Neural cell (in vitro differentiated cells): ENCODE results near the gene ZNF177. TPM values are rescaled to one million over a fixed set of nuclear protein-coding genes. Genes with fewer than 3 reads are reported as not detected.
"Not testable (repeated sequence)": the region's sequence is repeated elsewhere in the genome, so short reads cannot be mapped to it uniquely, and the experiment has no call there.

Experiments used
- H2AFZ ChIP-seq: fragments of 200-600, 300-800 bp; sonication (generic), shearing (Covaris generic); 2 replicates; pipeline ENCODE4 v1.6.0; 2014; ENCODE audit warnings: low read depth, mild to moderate bottlenecking, antibody characterized with exemption, low read length, moderate library complexity
- H3F3A ChIP-seq: fragments of 200-600 bp; shearing (Covaris generic); 2 replicates; pipeline ENCODE4 v1.6.1; 2016; ENCODE audit warnings: mild to moderate bottlenecking, moderate library complexity, mixed read lengths, antibody characterized with exemption, low read length; ENCODE audit not compliant: insufficient read depth, poor library complexity, severe bottlenecking
- H3K27ac ChIP-seq: fragments of 200-600, 300-800 bp; sonication (generic), shearing (Covaris generic); 2 replicates; pipeline ENCODE4 v1.5.1; 2014; ENCODE audit warnings: mild to moderate bottlenecking, low read length, moderate library complexity
- H3K27me3 ChIP-seq: fragments of 300-800, 200-600 bp; sonication (generic), shearing (Covaris generic); 2 replicates; pipeline ENCODE4 v1.6.0; 2014; ENCODE audit warnings: mild to moderate bottlenecking, low read depth, low read length, moderate library complexity; ENCODE audit not compliant: insufficient read depth
- H3K36me3 ChIP-seq: fragments of 300-800, 200-600 bp; sonication (generic), shearing (Covaris generic); 2 replicates; pipeline ENCODE4 v1.5.1; 2014; ENCODE audit warnings: mild to moderate bottlenecking, antibody characterized with exemption, low read length, moderate library complexity; ENCODE audit not compliant: insufficient read depth
- H3K4me2 ChIP-seq: fragments of 300-800, 200-600 bp; sonication (generic), shearing (Covaris generic); 2 replicates; pipeline ENCODE4 v1.6.0; 2014; ENCODE audit warnings: mild to moderate bottlenecking, low read length
- H3K4me3 ChIP-seq: fragments of 300-800, 200-600 bp; sonication (generic), shearing (Covaris generic); 2 replicates; pipeline ENCODE4 v1.5.1; 2014; ENCODE audit warnings: mild to moderate bottlenecking, low read length, moderate library complexity
- H3K79me2 ChIP-seq: fragments of 200-600 bp; shearing (Covaris generic); replicated peaks from 2 replicates; pipeline ENCODE4 v1.6.0; 2014; ENCODE audit warnings: mild to moderate bottlenecking, low read length, moderate library complexity; ENCODE audit not compliant: insufficient read depth
- H3K9ac ChIP-seq: fragments of 300-800, 200-600 bp; sonication (generic), shearing (Covaris generic); 2 replicates; pipeline ENCODE4 v1.6.1; 2016; ENCODE audit warnings: mild to moderate bottlenecking, low read length, mixed read lengths
- H3K9me2 ChIP-seq: fragments of 200-600 bp; shearing (Covaris generic); 2 replicates; pipeline ENCODE4 v1.6.1; 2016; ENCODE audit warnings: mild to moderate bottlenecking, low read length, mixed read lengths; ENCODE audit not compliant: insufficient read depth
- H3K9me3 ChIP-seq: fragments of 200-600, 300-800 bp; sonication (generic), shearing (Covaris generic); 2 replicates; pipeline ENCODE4 v1.6.1; 2016; ENCODE audit warnings: mild to moderate bottlenecking, mixed run types, low read length, moderate library complexity, mixed read lengths
- H4K20me1 ChIP-seq: fragments of 200-600 bp; shearing (Covaris generic); 2 replicates; pipeline ENCODE4 v1.6.1; 2016; ENCODE audit warnings: mild to moderate bottlenecking, mixed run types; ENCODE audit not compliant: insufficient read depth
- CTCF ChIP-seq: fragments of 450-650 bp; IDR thresholded peaks from 2 replicates; pipeline ENCODE4 v1.5.1; 2014; ENCODE audit warnings: antibody characterized with exemption, mild to moderate bottlenecking, moderate library complexity; ENCODE audit not compliant: poor library complexity, severe bottlenecking
- EP300 ChIP-seq: fragments of 450-650 bp; conservative IDR thresholded peaks from 2 replicates; pipeline ENCODE4 v1.6.1; 2014; ENCODE audit warnings: antibody characterized with exemption, mild to moderate bottlenecking, moderate library complexity; ENCODE audit not compliant: poor library complexity, severe bottlenecking
- MXI1 ChIP-seq: fragments of 450-650 bp; conservative IDR thresholded peaks from 2 replicates; pipeline ENCODE4 v1.6.1; 2014; ENCODE audit warnings: antibody characterized with exemption, mild to moderate bottlenecking; ENCODE audit not compliant: poor library complexity, severe bottlenecking
- POLR2AphosphoS5 ChIP-seq: IDR thresholded peaks from 2 replicates; pipeline ENCODE4 v1.6.1; 2012
- RAD21 ChIP-seq: fragments of 450-650 bp; conservative IDR thresholded peaks from 2 replicates; pipeline ENCODE4 v1.6.1; 2014; ENCODE audit warnings: antibody characterized with exemption, mild to moderate bottlenecking, moderate library complexity
- REST ChIP-seq: IDR thresholded peaks from 2 replicates; pipeline ENCODE4 v1.6.1; 2012; ENCODE audit warnings: borderline replicate concordance
- SMC3 ChIP-seq: fragments of 450-650 bp; conservative IDR thresholded peaks from 2 replicates; pipeline ENCODE4 v1.6.1; 2014; ENCODE audit warnings: antibody characterized with exemption, mild to moderate bottlenecking, moderate library complexity; ENCODE audit not compliant: poor library complexity
- TAF1 ChIP-seq: IDR thresholded peaks from 2 replicates; pipeline ENCODE4 v1.6.1; 2012; ENCODE audit warnings: low read depth
- polyA minus RNA-seq: library from RNA; depleted of rRNA, polyadenylated mRNA; stranded (reverse); fragments of >200 nt; gene quantifications from 2 replicates; pipeline ENCODE4 v1.2.3, GENCODE V29; 2014
- polyA plus RNA-seq: library from polyadenylated mRNA; depleted of rRNA; stranded (reverse); fragments of >200 nt; gene quantifications from 2 replicates; pipeline ENCODE4 v1.2.3, GENCODE V29; 2014

ZNF177 gene
- 51.0 and 61.1 TPM in 2 replicates for polyA plus RNA-seq
- polyA minus RNA-seq = 32.1 and 36.2 TPM in 2 replicates

DNA sequence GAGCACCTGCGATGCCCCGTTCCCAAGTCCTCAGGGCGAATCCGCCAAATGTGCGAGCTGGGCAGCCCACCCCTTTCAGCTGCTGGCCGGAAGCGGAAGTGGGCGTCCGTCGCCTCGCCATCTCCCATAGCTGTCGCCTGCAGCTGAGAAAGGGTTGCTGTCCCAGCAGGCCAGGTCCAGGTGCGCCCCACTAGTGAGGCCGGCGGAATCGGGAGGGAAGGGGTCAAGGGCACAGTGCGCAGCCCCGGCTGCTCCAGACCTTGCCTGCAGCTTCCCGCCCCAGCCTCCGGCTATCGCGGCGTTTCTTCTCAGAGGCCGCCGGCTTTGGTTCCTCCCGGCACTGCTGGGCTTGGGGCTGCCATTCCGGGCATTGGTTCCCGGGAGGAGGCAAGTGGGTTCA, at the start of gene ZNF177:
ZNF177 (plus strand) TSS at position 109 of the 400 bp plus-strand sequence. CDS start 15,299 bp downstream, outside the sequence.
- H3K79me2 ChIP-seq = no peaks in the 10 kb centered on the region
- no peaks in the 10 kb centered on the region for H4K20me1 ChIP-seq
- peaks cover 19% of the 10 kb centered on the region for H3K9me3 ChIP-seq
- no peak within 1 kb of the TSS for H2AFZ ChIP-seq
- H3F3A ChIP-seq = no peaks in the 10 kb centered on the region
- H3K27me3 ChIP-seq = no peaks in the 10 kb centered on the region
- TF ChIP-seq TAF1 (no peak), MXI1 (no peak)
- H3K9ac ChIP-seq = no peak within 1 kb of the TSS
- H3K27ac ChIP-seq = no peak within 1 kb of the TSS
- H3K36me3 ChIP-seq = peaks cover 35% of the 10 kb centered on the region
- no peaks in the 10 kb centered on the region for H3K9me2 ChIP-seq
- H3K4me3 ChIP-seq = no peak within 1 kb of the TSS
- H3K4me2 ChIP-seq = no peak within 1 kb of the TSS

DNA sequence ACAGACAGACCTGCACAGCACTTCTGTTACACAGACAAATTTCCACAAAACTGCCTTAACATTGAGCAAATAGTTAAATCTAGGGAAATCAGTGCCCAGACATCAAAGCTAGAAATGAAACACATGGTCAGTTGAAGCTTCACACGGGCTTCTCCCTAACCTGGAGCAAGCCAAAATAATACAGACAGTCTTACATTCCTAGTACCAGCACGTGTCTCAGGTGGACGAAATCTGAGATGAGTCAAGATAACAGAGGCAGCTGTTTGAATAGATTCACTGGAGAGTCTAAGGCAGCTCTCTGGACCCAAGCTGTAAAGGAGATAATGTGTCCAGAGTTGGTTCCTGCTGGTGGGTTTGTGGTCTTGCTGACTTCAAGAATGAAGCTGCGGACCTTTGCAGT, 49.1 kb upstream of the ZNF177 start:
- H3K9me2 ChIP-seq = no peaks in the 10 kb centered on the region
- no peak overlapping the region for H3K27ac ChIP-seq
- H3K27me3 ChIP-seq = no peaks in the 10 kb centered on the region
- no peaks in the 10 kb centered on the region for H3F3A ChIP-seq
- no peak overlapping the region for H2AFZ ChIP-seq
- H3K9me3 ChIP-seq = no peaks in the 10 kb centered on the region
- no peak overlapping the region for H3K9ac ChIP-seq
- no peaks in the 10 kb centered on the region for H3K36me3 ChIP-seq
- H3K4me2 ChIP-seq = no peak overlapping the region
- H3K79me2 ChIP-seq = peaks cover under 1% of the 10 kb centered on the region
- no peak for TF ChIP-seq SMC3
- no peak overlapping the region for H3K4me3 ChIP-seq
- H4K20me1 ChIP-seq = no peaks in the 10 kb centered on the region

GRCh38 chr19:9321338-9321737, 41.5 kb upstream of the ZNF177 start:
- no peaks in the 10 kb centered on the region for H4K20me1 ChIP-seq
- no peak overlapping the region for H3K4me2 ChIP-seq
- peaks cover 18% of the 10 kb centered on the region for H3K79me2 ChIP-seq
- no peaks in the 10 kb centered on the region for H3K36me3 ChIP-seq
- H3K27ac ChIP-seq = no peak overlapping the region
- H3K4me3 ChIP-seq = no peak overlapping the region
- H3K9me2 ChIP-seq = no peaks in the 10 kb centered on the region
- TF ChIP-seq CTCF = no peak
- no peak for TF ChIP-seq REST
- TF ChIP-seq EP300 = no peak
- no peak for TF ChIP-seq TAF1
- TF ChIP-seq SMC3 = no peak
- TF ChIP-seq RAD21 = no peak
- no peak for TF ChIP-seq POLR2AphosphoS5
- no peak for TF ChIP-seq MXI1
- no peaks in the 10 kb centered on the region for H3K27me3 ChIP-seq
- peaks cover 3% of the 10 kb centered on the region for H3F3A ChIP-seq
- no peak overlapping the region for H2AFZ ChIP-seq
- H3K9me3 ChIP-seq = peaks cover 8% of the 10 kb centered on the region
- H3K9ac ChIP-seq = no peak overlapping the region

GRCh38 chr19:9321756-9322155, 41.1 kb upstream of the ZNF177 start:
- H3F3A ChIP-seq, H3K9me3 ChIP-seq, H4K20me1 ChIP-seq, H3K36me3 ChIP-seq, H3K9me2 ChIP-seq, H3K27me3 ChIP-seq, H2AFZ ChIP-seq, H3K27ac ChIP-seq, H3K4me2 ChIP-seq, H3K4me3 ChIP-seq, H3K9ac ChIP-seq: not testable (repeated sequence)
- H3K79me2 ChIP-seq = peaks cover 22% of the 10 kb centered on the region

DNA sequence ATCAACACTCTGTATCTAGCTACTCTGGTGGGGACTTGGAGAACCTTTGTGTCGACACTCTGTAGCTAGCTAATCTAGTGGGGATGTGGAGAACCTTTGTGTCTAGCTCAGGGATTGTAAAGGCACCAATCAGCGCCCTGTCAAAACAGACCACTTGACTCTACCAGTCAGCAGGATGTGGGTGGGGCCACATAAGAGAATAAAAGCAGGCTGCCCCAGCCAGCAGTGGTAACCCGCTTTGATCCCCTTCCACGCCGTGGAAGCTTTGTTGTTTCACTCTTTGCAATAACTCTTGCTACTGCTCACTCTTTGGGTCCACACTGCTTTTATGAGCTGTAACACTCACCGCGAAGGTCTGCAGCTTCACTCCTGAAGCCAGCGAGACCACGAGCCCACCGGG, 40.6 kb upstream of the ZNF177 start:
- peaks cover 27% of the 10 kb centered on the region for H3K79me2 ChIP-seq
- not testable (repeated sequence) for H3K4me2 ChIP-seq, H3K27ac ChIP-seq

More for the DNA sequence above, 40.6 kb upstream of the ZNF177 start:
- H3K9ac ChIP-seq, H2AFZ ChIP-seq, H3F3A ChIP-seq, H3K9me2 ChIP-seq, H4K20me1 ChIP-seq, H3K9me3 ChIP-seq, H3K4me3 ChIP-seq, H3K36me3 ChIP-seq, H3K27me3 ChIP-seq: not testable (repeated sequence)
